Right hindlimb (tissue), 1 donor: Measurements from ENCODE around the gene TPO.
A peak's percentile ranks its signal among the peaks of the same experiment; 100 is the strongest.
"Not testable (repeated sequence)": the region's sequence is repeated elsewhere in the genome, so short reads cannot be mapped to it uniquely, and the experiment has no call there.

Experiments
- DNase-seq: peaks from one replicate; pipeline ENCODE4 v3.0.0-alpha.2; 2018

Gene TPO

GRCh38 chr2:1504311-1504750 lies 91.1 kb downstream of the TPO start:
- no peak for DNase-seq

- no peak for DNase-seq
Measured at GRCh38 chr2:1505031-1505441, 91.8 kb downstream of the TPO start.

- DNase-seq, result no peak
Measured at GRCh38 chr2:1509271-1510065, 96.2 kb downstream of the TPO start.

- no peak for DNase-seq
Measured at GRCh38 chr2:1510176-1510575, 96.9 kb downstream of the TPO start.

GRCh38 chr2:1511455-1511854 lies 98.2 kb downstream of the TPO start:
- no peak for DNase-seq

GRCh38 chr2:1512321-1513289 lies 99.3 kb downstream of the TPO start:
- no peak for DNase-seq

- no peak for DNase-seq
Measured at GRCh38 chr2:1514391-1515072, 101.3 kb downstream of the TPO start.

GRCh38 chr2:1515073-1515430 lies 101.8 kb downstream of the TPO start:
- DNase-seq, result no peak

- DNase-seq, result no peak
Measured at GRCh38 chr2:1515986-1516797, 102.9 kb downstream of the TPO start.

GRCh38 chr2:1516798-1517060 lies 103.5 kb downstream of the TPO start:
- no peak for DNase-seq

- DNase-seq, result not testable (repeated sequence)
Measured at GRCh38 chr2:1517291-1517690, 104.0 kb downstream of the TPO start.

GRCh38 chr2:1517786-1518185 lies 104.5 kb downstream of the TPO start:
- DNase-seq, result no peak

GRCh38 chr2:1518331-1518803 lies 105.1 kb downstream of the TPO start:
- DNase-seq, result no peak

- peak; percentile 45 for DNase-seq
Measured at GRCh38 chr2:1518867-1519530, 105.7 kb downstream of the TPO start.

GRCh38 chr2:1521191-1521877 lies 108.1 kb downstream of the TPO start:
- no peak for DNase-seq

GRCh38 chr2:1521878-1522830 lies 108.9 kb downstream of the TPO start:
- no peak for DNase-seq

- no peak for DNase-seq
Measured at GRCh38 chr2:1527153-1527992, 114.1 kb downstream of the TPO start.

GRCh38 chr2:1528273-1529064 lies 115.2 kb downstream of the TPO start:
- no peak for DNase-seq
